Fibroblast of lung (primary cell): ENCODE results near the gene TMEM106C. TPM values are rescaled to one million over a fixed set of nuclear protein-coding genes. Genes with fewer than 3 reads are reported as not detected.

Source experiments
- DNase-seq, 2 donors: peaks; one replicate each; pipeline versions ENCODE4 v3.0.0 to v3.0.0-alpha.2; 2010; ENCODE audit warnings: low read depth in 2 of 2
- H2AFZ ChIP-seq: 2 replicates; pipeline ENCODE4 v1.5.1; 2012; ENCODE audit warnings: low read length, control low read depth, inconsistent platforms
- H3K27ac ChIP-seq: 2 replicates; pipeline ENCODE4 v1.5.1; 2011; ENCODE audit warnings: low read length, control low read depth; ENCODE audit not compliant: insufficient read depth
- H3K27me3 ChIP-seq: 2 replicates; pipeline ENCODE4 v1.5.1; 2011; ENCODE audit warnings: mild to moderate bottlenecking, low read length; ENCODE audit not compliant: control insufficient read depth, insufficient read depth
- H3K36me3 ChIP-seq: 2 replicates; pipeline ENCODE4 v1.5.1; 2011; ENCODE audit warnings: low read length; ENCODE audit not compliant: control insufficient read depth, insufficient read depth
- H3K4me1 ChIP-seq: 2 replicates; pipeline ENCODE4 v1.5.1; 2011; ENCODE audit warnings: low read length; ENCODE audit not compliant: control insufficient read depth, insufficient read depth; ENCODE audit errors: extremely low read depth
- H3K4me2 ChIP-seq: 2 replicates; pipeline ENCODE4 v1.5.1; 2011; ENCODE audit warnings: low read length, control low read depth; ENCODE audit not compliant: insufficient read depth; ENCODE audit errors: extremely low read depth
- H3K4me3 ChIP-seq, 4 experiments: fragments of 200-600 bp in 1 of 4; sonication (generic) in 1 of 4; replicated peaks in 1 of 4; 2 replicates each; pipeline ENCODE4 v1.5.1; 2011 to 2016; ENCODE audit warnings: low read length in 4 of 4, low read depth in 3 of 4, mild to moderate bottlenecking in 3 of 4, control low read depth in 2 of 4, inconsistent platforms in 1 of 4, mixed read lengths in 1 of 4; ENCODE audit not compliant: insufficient read depth in 1 of 4; ENCODE audit errors: control extremely low read depth in 1 of 4
- H3K79me2 ChIP-seq: 2 replicates; pipeline ENCODE4 v1.5.1; 2012; ENCODE audit warnings: mild to moderate bottlenecking, low read length, inconsistent platforms; ENCODE audit not compliant: control insufficient read depth, insufficient read depth
- H3K9ac ChIP-seq: 2 replicates; pipeline ENCODE4 v1.5.1; 2011; ENCODE audit warnings: mild to moderate bottlenecking, low read length, control low read depth; ENCODE audit not compliant: insufficient read depth
- H3K9me3 ChIP-seq: 2 replicates; pipeline ENCODE4 v1.5.1; 2012; ENCODE audit warnings: low read depth, low read length; ENCODE audit not compliant: control insufficient read depth, insufficient read depth
- H4K20me1 ChIP-seq: 2 replicates; pipeline ENCODE4 v1.5.1; 2011; ENCODE audit warnings: low read length; ENCODE audit not compliant: control insufficient read depth, insufficient read depth; ENCODE audit errors: extremely low read depth
- EZH2 ChIP-seq: IDR thresholded peaks from 2 replicates; pipeline ENCODE4 v1.5.1; 2012; ENCODE audit warnings: low read length, control low read depth, mild to moderate bottlenecking; ENCODE audit errors: missing control alignments
- polyA plus RNA-seq, 2 donors: library from polyadenylated mRNA; depleted of rRNA in 1 of 2; stranded (reverse) in 1 of 2; unstranded in 1 of 2; fragments of >200 nt; gene quantifications; 2 replicates each; pipeline ENCODE4 v1.2.1, GENCODE V29; 2011 to 2012; ENCODE audit warnings: missing spikeins in 1 of 2
- total RNA-seq: library from RNA; depleted of rRNA; stranded (reverse); fragments of >200 nt; gene quantifications from 2 replicates; pipeline ENCODE4 v1.2.1, GENCODE V29; 2014
- TF ChIP-seq, protein P1 (sequence below), 2 donors: IDR thresholded peaks in 1 of 2; conservative IDR thresholded peaks in 1 of 2; 1 replicate in 1 of 2; 2 replicates in 1 of 2; pipeline ENCODE4 v1.5.1; 2011 to 2012; ENCODE audit warnings: low read length in 2 of 2, control low read depth in 1 of 2, inconsistent platforms in 1 of 2, low read depth in 1 of 2, mild to moderate bottlenecking in 1 of 2

Gene TMEM106C
- total and polyA plus RNA-seq, 2 donors (not counting 1 experiment from before 2014, with no cell fraction given) = 85.0 to 91.7 TPM

DNA sequence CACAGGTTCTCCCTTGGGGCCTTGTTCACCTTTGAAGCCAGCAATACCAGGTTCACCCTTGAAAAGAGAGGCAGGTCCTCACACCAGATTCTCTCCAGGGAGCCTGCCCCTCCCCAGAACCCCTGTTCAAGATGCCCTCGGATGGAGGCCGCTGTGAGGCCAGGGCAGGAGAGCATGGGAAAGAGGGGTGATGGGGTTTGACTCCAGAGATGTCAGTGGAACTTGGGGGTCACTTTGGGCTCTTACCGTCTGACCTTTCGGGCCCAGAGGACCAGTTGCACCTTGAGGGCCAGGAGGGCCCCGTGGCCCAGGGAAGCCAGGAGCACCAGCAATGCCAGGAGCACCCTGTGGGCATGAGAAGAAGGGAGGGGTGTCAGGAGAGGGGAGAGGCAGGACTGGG, 23.4 kb downstream of the TMEM106C start:
- no peak overlapping the region for H3K4me2 ChIP-seq
- peaks cover 26% of the 10 kb centered on the region for H3K27me3 ChIP-seq
- no peak overlapping the region for H3K4me3 ChIP-seq
- no peaks in the 10 kb centered on the region for H3K4me1 ChIP-seq
- H3K27ac ChIP-seq = no peak overlapping the region
- H3K9ac ChIP-seq = no peak overlapping the region
- TF ChIP-seq, protein P1, sequence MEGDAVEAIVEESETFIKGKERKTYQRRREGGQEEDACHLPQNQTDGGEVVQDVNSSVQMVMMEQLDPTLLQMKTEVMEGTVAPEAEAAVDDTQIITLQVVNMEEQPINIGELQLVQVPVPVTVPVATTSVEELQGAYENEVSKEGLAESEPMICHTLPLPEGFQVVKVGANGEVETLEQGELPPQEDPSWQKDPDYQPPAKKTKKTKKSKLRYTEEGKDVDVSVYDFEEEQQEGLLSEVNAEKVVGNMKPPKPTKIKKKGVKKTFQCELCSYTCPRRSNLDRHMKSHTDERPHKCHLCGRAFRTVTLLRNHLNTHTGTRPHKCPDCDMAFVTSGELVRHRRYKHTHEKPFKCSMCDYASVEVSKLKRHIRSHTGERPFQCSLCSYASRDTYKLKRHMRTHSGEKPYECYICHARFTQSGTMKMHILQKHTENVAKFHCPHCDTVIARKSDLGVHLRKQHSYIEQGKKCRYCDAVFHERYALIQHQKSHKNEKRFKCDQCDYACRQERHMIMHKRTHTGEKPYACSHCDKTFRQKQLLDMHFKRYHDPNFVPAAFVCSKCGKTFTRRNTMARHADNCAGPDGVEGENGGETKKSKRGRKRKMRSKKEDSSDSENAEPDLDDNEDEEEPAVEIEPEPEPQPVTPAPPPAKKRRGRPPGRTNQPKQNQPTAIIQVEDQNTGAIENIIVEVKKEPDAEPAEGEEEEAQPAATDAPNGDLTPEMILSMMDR (conservative IDR thresholded peaks at IDR 0.05 in 1 of 2, IDR thresholded peaks at IDR 0.05 in 1 of 2; ENCODE audit: low read depth in 1 of 2, low read length in 2 of 2) = no peak
- no peak for TF ChIP-seq EZH2
- H3K79me2 ChIP-seq = no peaks in the 10 kb centered on the region
- no peaks in the 10 kb centered on the region for H3K36me3 ChIP-seq
- H4K20me1 ChIP-seq = peaks cover 1% of the 10 kb centered on the region
- no peak overlapping the region for H2AFZ ChIP-seq
- no peak for DNase-seq
- no peaks in the 10 kb centered on the region for H3K9me3 ChIP-seq

DNA sequence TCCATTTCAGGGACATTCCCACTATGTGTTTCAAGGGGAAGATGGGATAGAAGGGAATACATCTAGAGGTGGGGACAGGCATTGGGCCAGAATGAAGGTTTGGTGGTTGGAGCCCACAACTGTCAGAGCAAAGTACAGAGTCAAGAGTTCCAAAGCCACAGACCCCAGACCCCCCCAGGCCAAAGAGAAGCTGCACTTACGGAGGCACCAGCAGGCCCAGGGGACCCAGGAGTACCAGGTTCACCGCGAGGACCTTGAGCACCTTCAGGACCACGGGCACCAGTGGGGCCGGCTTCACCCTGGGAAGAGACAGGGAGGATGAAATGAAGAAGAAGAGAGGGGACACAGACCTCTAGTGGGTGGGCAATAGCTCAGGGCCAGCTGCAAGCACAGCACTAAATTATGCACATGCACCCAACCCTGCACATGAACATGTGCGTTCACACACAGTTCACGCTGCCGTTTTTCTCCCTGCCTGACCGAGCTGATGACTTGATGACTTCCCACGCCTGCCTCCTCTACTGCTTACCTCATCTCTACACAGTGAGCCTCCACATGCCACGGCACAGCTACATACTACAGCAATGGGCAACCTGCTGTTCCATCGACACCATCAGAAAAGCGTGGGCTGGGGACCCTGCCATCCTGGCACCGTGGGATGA, 24.1 kb downstream of the TMEM106C start:
- Histone ChIP-seq H3K4me2 (no peak overlapping the region), H3K27ac (no peak overlapping the region), H3K4me3 (no peak overlapping the region), H3K27me3 (peaks cover 29% of the 10 kb centered on the region), H3K36me3 (no peaks in the 10 kb centered on the region), H3K9ac (no peak overlapping the region), H3K4me1 (no peaks in the 10 kb centered on the region), H4K20me1 (peaks cover 1% of the 10 kb centered on the region), H3K9me3 (no peaks in the 10 kb centered on the region), H3K79me2 (no peaks in the 10 kb centered on the region), H2AFZ (no peak overlapping the region)
- TF ChIP-seq, protein P1 (conservative IDR thresholded peaks at IDR 0.05 in 1 of 2, IDR thresholded peaks at IDR 0.05 in 1 of 2; ENCODE audit: low read depth in 1 of 2, low read length in 2 of 2) = no peak
- peak; percentile 37 for TF ChIP-seq EZH2
- peak in 1 of 2 donors; percentile 33 for DNase-seq

DNA sequence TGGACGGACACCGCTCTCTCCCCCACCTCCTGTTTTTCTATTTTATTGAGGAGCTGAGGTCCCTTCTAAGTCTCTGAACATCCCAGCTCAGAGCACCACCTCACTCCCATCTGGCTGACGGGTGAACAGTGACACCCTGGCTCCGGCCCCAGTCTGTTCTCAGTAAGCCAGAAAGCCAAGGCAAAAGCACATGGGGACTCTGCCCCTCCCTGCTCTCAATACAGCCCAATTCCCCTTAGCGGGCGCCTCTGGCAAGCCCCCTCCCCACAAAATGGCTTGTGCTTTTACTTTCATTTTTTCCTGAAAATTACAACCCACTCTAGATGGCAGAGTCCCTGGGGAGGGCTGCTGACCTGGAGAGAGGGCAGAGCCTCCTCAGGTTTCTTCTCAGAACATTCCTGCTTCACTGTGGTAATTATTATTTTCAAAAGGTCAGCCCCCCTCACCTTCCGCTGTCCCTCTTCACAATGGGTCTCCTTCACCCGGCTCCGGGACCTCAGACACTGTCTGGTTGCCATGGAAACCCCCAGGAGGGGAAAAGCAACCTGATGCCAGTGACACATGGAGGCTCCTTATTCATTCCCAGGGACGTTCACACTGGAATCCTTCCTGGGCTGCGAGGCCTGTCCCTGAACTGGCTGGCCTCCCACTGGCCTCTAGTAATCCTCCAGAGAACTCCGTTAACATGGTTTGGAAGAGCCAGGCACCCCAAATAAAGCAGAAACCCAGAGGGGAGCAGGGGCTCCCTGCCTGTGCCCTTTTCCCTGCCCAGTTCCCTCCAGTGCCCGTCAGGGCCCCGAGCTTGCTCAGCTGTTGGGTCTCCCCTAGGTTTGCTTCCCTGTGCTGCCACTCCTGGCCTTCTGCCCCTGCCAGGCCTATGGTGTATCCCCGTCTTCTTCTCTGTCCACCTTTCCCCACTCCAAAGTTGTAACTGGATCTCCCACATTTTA, 25.0 kb downstream of the TMEM106C start:
- H3K4me1 ChIP-seq = no peaks in the 10 kb centered on the region
- peaks cover 34% of the 10 kb centered on the region for H3K27me3 ChIP-seq
- H3K9ac ChIP-seq = no peak overlapping the region
- no peak overlapping the region for H3K4me3 ChIP-seq
- no peaks in the 10 kb centered on the region for H3K9me3 ChIP-seq
- H3K36me3 ChIP-seq = no peaks in the 10 kb centered on the region
- H3K27ac ChIP-seq = no peak overlapping the region
- H2AFZ ChIP-seq = no peak overlapping the region
- TF ChIP-seq EZH2 = peak; percentile 12
- TF ChIP-seq, protein P1 (conservative IDR thresholded peaks at IDR 0.05 in 1 of 2, IDR thresholded peaks at IDR 0.05 in 1 of 2; ENCODE audit: low read depth in 1 of 2, low read length in 2 of 2) = no peak
- no peak overlapping the region for H3K4me2 ChIP-seq
- peak in 1 of 2 donors; percentile 42 for DNase-seq
- H4K20me1 ChIP-seq = peaks cover 1% of the 10 kb centered on the region
- H3K79me2 ChIP-seq = no peaks in the 10 kb centered on the region
